ENCODE measurements around the gene BRSK2. TPM values are rescaled to one million over a fixed set of nuclear protein-coding genes. Genes with fewer than 3 reads are reported as not detected.
"Not testable (repeated sequence)": the region's sequence is repeated elsewhere in the genome, so short reads cannot be mapped to it uniquely, and the experiment has no call there.

Gene BRSK2
- total and polyA plus RNA-seq, 2 donors (not counting 1 experiment from before 2014, with no cell fraction given), result 0.11 to 0.33 TPM

DNA sequence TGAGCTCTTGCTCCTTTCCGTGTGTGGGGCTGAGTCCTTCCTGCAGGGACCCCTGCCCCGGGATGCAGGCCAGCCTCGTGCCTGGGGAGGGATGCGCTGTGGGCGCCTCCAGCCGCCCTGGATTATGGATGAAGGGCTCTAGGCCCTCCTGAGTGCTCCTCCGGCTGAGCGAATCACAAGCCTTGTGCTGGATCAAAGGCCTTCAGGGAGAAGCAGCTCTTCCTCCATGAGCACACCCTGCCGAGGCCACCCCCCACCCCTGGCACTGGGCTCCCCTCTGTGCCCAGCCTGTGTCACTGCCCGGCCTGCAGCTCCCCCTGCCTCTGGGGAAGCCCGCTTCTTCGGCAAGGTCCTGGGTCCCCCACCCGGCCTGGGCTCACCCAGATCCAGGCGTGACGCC lies 43.8 kb downstream of the BRSK2 start:
- H3K9me3 ChIP-seq (ENCODE audit: control insufficient read depth, insufficient read depth, low read depth, low read length), result no peaks in the 10 kb centered on the region
- H2AFZ ChIP-seq (ENCODE audit: low read length), result no peak overlapping the region
- TF ChIP-seq, protein P1, sequence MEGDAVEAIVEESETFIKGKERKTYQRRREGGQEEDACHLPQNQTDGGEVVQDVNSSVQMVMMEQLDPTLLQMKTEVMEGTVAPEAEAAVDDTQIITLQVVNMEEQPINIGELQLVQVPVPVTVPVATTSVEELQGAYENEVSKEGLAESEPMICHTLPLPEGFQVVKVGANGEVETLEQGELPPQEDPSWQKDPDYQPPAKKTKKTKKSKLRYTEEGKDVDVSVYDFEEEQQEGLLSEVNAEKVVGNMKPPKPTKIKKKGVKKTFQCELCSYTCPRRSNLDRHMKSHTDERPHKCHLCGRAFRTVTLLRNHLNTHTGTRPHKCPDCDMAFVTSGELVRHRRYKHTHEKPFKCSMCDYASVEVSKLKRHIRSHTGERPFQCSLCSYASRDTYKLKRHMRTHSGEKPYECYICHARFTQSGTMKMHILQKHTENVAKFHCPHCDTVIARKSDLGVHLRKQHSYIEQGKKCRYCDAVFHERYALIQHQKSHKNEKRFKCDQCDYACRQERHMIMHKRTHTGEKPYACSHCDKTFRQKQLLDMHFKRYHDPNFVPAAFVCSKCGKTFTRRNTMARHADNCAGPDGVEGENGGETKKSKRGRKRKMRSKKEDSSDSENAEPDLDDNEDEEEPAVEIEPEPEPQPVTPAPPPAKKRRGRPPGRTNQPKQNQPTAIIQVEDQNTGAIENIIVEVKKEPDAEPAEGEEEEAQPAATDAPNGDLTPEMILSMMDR (conservative IDR thresholded peaks at IDR 0.05 in 1 of 2, IDR thresholded peaks at IDR 0.05 in 1 of 2; ENCODE audit: low read depth in 1 of 2, low read length in 2 of 2), result no peak
- TF ChIP-seq EZH2 (IDR thresholded peaks at IDR 0.05; ENCODE audit: low read length, missing control alignments), result no peak
- no peak overlapping the region for H3K9ac ChIP-seq (ENCODE audit: insufficient read depth, low read length)
- no peaks in the 10 kb centered on the region for H3K79me2 ChIP-seq (ENCODE audit: control insufficient read depth, insufficient read depth, low read length)
- H3K4me2 ChIP-seq (ENCODE audit: extremely low read depth, insufficient read depth, low read length), result no peak overlapping the region
- no peak for DNase-seq (ENCODE audit: low read depth in 2 of 2)
- no peak overlapping the region for H3K27ac ChIP-seq (ENCODE audit: insufficient read depth, low read length)
- no peaks in the 10 kb centered on the region for H3K36me3 ChIP-seq (ENCODE audit: control insufficient read depth, insufficient read depth, low read length)
- H3K4me3 ChIP-seq (replicated peaks in 1 of 4; ENCODE audit: control extremely low read depth in 1 of 4, insufficient read depth in 1 of 4, low read depth in 3 of 4, low read length in 4 of 4), result no peak overlapping the region
- no peaks in the 10 kb centered on the region for H3K27me3 ChIP-seq (ENCODE audit: control insufficient read depth, insufficient read depth, low read length)
- no peaks in the 10 kb centered on the region for H3K4me1 ChIP-seq (ENCODE audit: control insufficient read depth, extremely low read depth, insufficient read depth, low read length)
- H4K20me1 ChIP-seq (ENCODE audit: control insufficient read depth, extremely low read depth, insufficient read depth, low read length), result no peaks in the 10 kb centered on the region

DNA sequence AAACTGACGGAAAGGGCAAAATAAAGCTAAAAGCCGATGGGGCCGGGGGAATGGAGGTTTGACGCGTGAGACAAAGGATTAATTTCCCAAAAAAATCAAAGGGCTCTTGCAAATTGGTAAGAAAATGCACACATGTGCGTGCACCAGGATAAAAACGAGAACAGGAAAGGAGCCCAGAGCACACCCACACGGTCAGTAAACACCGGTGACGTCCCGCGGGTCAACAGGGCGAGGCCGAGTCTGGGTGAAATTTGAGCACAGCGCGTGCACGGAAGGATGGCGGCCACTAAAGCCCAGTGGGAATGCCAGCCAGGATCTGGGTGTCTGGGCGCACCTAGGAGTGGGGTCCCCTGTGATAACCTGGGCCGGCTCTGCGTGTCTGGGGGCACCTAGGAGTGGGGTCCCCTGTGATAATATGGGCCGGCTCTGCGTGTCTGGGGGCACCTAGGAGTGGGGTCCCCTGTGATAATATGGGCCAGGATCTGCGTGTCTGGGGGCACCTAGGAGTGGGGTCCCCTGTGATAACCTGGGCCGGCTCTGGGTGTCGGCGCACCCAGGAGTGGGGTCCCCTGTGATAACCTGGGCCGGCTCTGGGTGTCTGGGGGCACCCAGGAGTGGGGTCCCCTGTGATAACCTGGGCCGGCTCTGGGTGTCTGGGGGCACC lies 44.4 kb downstream of the BRSK2 start:
- H3K27ac ChIP-seq (ENCODE audit: insufficient read depth, low read length), result no peak overlapping the region
- H3K27me3 ChIP-seq (ENCODE audit: control insufficient read depth, insufficient read depth, low read length), result no peaks in the 10 kb centered on the region
- no peaks in the 10 kb centered on the region for H3K4me1 ChIP-seq (ENCODE audit: control insufficient read depth, extremely low read depth, insufficient read depth, low read length)
- no peak overlapping the region for H3K9ac ChIP-seq (ENCODE audit: insufficient read depth, low read length)
- no peaks in the 10 kb centered on the region for H3K36me3 ChIP-seq (ENCODE audit: control insufficient read depth, insufficient read depth, low read length)
- no peak overlapping the region for H3K4me2 ChIP-seq (ENCODE audit: extremely low read depth, insufficient read depth, low read length)
- no peak for DNase-seq (ENCODE audit: low read depth in 2 of 2)
- no peaks in the 10 kb centered on the region for H4K20me1 ChIP-seq (ENCODE audit: control insufficient read depth, extremely low read depth, insufficient read depth, low read length)
- no peaks in the 10 kb centered on the region for H3K9me3 ChIP-seq (ENCODE audit: control insufficient read depth, insufficient read depth, low read depth, low read length)
- no peaks in the 10 kb centered on the region for H3K79me2 ChIP-seq (ENCODE audit: control insufficient read depth, insufficient read depth, low read length)
- no peak overlapping the region for H3K4me3 ChIP-seq (replicated peaks in 1 of 4; ENCODE audit: control extremely low read depth in 1 of 4, insufficient read depth in 1 of 4, low read depth in 3 of 4, low read length in 4 of 4)
- no peak overlapping the region for H2AFZ ChIP-seq (ENCODE audit: low read length)
- TF ChIP-seq EZH2 (IDR thresholded peaks at IDR 0.05; ENCODE audit: low read length, missing control alignments), result no peak
- TF ChIP-seq, protein P1 (conservative IDR thresholded peaks at IDR 0.05 in 1 of 2, IDR thresholded peaks at IDR 0.05 in 1 of 2; ENCODE audit: low read depth in 1 of 2, low read length in 2 of 2), result no peak

DNA sequence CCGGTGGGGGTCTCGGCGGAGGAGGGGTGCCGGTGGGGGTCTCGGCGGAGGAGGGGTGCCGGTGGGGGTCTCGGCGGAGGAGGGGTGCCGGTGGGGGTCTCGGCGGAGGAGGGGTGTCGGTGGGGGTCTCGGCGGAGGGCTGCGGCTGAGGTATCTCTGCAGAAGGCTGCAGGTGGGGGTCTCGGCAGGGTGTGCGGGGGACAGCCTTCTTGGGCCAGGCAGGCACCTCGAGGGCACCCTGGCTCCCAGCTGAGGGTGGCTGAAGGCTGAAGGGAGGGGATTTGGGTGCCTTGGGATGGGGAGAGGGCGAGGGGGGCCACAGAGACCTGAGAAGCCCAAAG lies 45.7 kb downstream of the BRSK2 start:
- H3K9me3 ChIP-seq (ENCODE audit: control insufficient read depth, insufficient read depth, low read depth, low read length); H3K27me3 ChIP-seq (ENCODE audit: control insufficient read depth, insufficient read depth, low read length); H3K27ac ChIP-seq (ENCODE audit: insufficient read depth, low read length); H2AFZ ChIP-seq (ENCODE audit: low read length); H3K4me3 ChIP-seq (replicated peaks in 1 of 4; ENCODE audit: control extremely low read depth in 1 of 4, insufficient read depth in 1 of 4, low read depth in 3 of 4, low read length in 4 of 4); H3K9ac ChIP-seq (ENCODE audit: insufficient read depth, low read length); DNase-seq (ENCODE audit: low read depth in 2 of 2); H3K4me1 ChIP-seq (ENCODE audit: control insufficient read depth, extremely low read depth, insufficient read depth, low read length); H3K79me2 ChIP-seq (ENCODE audit: control insufficient read depth, insufficient read depth, low read length); H3K36me3 ChIP-seq (ENCODE audit: control insufficient read depth, insufficient read depth, low read length); H4K20me1 ChIP-seq (ENCODE audit: control insufficient read depth, extremely low read depth, insufficient read depth, low read length); H3K4me2 ChIP-seq (ENCODE audit: extremely low read depth, insufficient read depth, low read length): not testable (repeated sequence)
